ENCODE results near the gene RAPGEF6.
"Not testable (repeated sequence)": the region's sequence is repeated elsewhere in the genome, so short reads cannot be mapped to it uniquely, and the experiment has no call there.

RAPGEF6 gene

DNA sequence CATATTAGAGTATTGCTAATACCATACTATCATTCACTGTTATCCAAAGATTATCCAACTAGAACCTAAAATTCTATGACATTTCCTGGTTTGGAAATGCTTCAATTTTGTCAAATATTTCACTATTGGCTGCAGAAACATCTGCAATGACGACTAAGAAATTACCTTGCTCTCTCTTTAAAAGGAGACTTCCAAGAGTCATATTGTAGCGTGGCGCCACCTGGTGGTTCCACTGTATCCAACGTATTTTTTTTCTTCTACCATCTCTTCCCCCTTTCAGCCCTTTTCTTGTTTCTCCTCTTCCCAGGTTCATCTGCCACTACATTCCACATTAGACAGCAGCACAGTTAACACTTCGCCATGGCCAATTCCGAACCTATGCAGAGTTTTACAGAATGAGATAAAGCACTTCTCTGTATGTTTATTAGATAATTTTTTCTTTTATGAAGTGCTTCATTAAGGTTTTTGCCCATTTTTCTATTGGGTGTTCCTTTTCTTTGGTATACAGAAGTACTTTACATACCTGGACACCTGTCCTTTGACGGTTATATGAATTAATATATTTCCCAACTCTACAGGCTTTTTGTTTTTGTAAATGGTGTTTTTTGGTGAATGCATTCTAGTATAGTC lies 217.7 kb downstream of the RAPGEF6 start:
- DNase-seq, result peak; percentile 16 to 71

DNA sequence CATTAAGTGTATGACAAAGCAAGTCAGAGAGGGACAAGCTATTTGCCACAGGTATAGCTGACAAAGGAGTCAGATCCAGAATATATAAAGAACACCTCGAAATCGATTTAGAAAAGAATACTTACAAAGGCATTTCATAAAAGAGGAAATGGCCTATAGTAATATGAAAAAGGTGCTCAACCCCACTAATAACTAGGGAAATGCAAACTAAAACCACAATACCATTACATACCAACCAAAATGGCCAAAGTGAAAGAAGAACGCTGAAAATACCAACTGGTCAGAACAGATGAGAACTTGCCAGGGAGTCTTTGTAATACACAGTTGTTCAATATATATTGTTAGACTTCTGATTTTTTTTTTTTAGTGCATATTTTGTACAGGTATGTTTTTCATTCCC lies 218.3 kb downstream of the RAPGEF6 start:
- peak in 1 of 2 donors; percentile 3 for DNase-seq

DNA sequence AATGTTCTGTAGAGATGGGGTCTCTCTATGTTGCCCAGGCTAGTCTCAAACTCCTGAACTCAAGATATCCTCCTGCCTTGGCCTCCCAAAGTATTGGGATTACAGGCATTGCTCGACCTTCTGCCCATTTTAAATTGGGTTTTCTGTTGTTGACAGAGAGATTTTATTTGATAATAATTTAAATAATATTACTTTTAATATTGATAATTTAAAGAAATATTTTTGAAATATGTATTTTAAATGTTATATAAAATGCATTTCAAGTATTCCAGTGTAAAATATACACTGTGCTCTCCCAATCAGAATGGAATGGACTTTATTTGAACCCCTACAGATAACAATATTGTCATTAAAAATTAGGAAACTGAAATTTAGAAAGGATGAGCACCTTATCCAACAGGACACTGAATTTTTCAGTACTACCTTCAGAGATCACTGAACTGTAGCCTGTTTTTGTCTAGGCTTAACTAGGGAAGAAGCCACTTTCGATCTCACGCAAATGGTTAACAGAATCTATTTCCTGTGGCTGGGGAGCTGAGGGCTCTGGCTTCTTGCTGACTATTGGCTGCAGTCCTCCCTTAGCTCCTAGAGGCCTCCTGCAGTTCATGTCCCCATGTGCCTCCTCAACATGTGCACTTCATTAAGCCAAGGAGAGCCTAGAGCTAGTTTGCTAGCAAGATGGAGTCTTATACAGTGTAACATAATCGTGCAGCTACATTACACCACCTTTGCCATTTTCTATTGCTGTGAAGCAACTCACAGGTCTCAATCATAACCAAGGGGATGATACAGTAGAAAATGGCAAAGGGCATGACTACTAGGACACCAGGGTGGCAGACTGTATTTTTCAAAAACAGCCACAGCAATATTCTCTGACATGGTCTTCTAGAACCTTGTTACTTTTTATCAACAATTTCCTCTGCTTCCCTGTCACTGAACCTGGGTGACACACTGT lies 221.1 kb downstream of the RAPGEF6 start:
- DNase-seq, result no peak

GRCh38 chr5:131406975-131407638 lies 227.9 kb downstream of the RAPGEF6 start:
- no peak for DNase-seq

DNA sequence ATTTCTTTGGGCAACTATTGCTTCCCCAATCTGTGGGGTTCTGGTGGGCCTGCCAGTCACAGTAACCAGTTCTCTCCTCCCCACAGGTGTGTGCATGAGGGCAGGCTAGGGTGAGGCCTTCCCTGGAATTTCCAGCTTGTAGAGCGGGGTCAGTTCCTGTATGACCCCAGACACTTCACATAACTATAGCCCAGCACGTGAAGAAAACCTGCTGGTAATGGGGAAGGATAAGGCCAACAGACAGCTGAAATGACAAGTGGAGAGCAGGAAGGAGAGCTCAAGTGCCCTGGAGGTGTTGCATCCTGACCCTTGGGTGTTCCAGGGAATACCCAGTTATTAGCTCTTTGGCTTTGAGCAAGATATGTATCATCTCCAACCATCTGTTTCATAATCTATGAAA lies 229.0 kb downstream of the RAPGEF6 start:
- DNase-seq, result no peak

GRCh38 chr5:131405674-131406073 lies 229.4 kb downstream of the RAPGEF6 start:
- no peak for DNase-seq

GRCh38 chr5:131400585-131400984 lies 234.4 kb downstream of the RAPGEF6 start:
- DNase-seq, result no peak

DNA sequence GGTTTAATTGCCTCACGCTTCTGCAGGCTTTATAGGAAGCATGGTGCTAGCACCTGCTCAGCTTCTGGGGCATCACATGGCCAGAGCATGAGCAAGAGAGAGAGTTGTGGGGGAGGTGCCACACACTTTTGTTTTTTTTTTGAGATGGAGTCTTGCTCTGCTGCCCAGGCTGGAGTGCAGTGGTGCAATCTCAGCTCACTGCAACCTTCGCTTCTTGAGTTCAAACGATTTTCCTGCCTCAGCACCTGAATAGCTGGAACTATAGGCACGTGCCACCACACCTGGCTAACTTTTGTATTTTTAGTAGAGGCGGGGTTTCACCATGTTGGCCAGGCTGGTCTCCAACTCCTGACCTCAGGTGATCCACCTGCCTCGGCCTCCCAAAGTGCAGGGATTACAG lies 236.0 kb downstream of the RAPGEF6 start:
- DNase-seq, result not testable (repeated sequence)

- no peak for DNase-seq
Observed at GRCh38 chr5:131396630-131397273, 238.3 kb downstream of the RAPGEF6 start.

- no peak for DNase-seq
Observed at GRCh38 chr5:131396015-131396414, 239.0 kb downstream of the RAPGEF6 start.

DNA sequence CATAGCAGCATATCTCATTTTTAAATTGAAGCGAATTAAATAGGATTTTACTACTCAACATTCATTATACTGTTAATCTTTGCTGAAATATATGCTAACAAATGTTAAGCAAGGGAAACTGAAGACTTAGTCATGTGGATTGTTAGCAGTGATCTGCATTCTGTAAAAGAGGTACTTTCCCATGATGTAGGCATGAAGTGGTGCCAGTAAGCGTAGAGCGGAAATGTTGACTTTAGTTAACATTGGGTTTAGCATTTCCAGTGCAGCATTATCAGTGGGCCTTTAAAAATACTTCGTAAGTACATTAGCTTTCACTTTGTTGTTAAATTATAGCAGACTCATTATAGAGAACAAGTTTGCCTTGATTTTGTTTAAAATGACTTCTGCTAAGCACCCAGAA lies 240.9 kb downstream of the RAPGEF6 start:
- no peak for DNase-seq

GRCh38 chr5:131393498-131393968 lies 241.5 kb downstream of the RAPGEF6 start:
- no peak for DNase-seq

DNA sequence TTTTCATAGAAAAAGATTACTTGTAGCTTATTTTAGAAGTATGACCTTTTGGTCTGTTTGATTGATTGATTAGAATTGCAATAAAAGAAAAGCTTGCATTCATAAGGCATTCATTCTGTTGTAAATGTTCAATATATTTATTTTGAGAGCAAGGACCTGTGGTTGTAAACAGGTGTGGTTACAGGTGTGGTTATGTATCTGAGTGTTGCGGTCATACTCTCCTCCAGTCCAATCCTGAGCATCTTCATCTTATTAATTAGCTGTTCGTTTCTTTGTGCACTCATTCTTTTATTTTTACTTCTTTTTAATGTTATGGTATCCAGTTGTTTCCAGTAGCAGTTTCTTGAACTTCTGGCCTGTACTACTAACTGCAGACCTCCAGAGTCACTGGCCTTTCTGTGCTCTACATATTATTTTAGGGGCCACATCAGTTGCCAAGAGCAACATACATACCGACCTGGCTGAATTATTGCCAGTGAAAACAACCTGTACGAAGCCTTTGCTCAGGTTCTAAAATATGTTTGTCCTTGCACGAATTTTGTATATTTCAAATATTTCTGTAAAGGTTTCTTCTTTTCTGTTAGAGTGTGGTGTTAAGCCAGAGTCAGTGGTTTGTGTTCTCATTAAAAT lies 242.4 kb downstream of the RAPGEF6 start:
- DNase-seq, result no peak

- DNase-seq, result no peak
Observed at GRCh38 chr5:131389869-131390265, 245.2 kb downstream of the RAPGEF6 start.

GRCh38 chr5:131389096-131389868 lies 245.7 kb downstream of the RAPGEF6 start:
- no peak for DNase-seq

DNA sequence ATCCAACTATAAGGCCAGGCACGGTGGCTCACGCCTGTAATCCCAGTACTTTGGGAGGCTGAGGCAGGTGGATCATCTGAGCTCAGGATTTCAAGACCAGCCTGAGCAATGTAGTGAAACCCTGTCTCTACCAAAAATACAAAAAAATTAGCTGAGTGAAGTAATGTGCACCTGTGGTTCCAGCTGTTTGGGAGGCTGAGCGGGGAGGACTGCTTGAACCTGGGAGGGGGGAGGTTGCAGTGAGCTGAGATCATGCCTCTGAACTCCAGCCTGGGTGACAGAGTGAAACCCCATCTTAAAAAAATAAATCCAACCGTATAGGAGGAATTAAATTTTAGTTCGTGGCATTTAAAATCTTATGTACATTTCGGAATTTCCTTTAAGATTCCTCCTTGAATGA lies 247.8 kb downstream of the RAPGEF6 start:
- no peak for DNase-seq

DNA sequence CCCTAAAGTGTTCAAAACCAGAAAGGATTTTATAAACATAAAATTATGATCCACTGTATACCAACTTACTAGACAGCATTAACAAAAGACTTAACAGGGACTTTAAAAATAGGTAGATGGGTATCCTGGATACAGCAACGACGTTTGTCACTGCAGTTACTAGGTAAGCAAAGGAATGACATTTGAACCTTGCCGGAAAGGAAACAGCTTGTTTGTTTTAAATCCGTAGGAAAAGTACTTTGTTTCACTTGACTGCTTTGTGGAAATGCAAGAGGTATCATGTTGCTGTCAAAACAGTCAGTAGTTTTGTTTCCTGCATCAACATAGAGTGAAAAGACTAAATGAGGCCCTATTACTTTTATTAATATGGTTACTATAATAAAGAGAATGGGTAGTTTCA lies 248.2 kb downstream of the RAPGEF6 start:
- no peak for DNase-seq

- no peak for DNase-seq
Observed at GRCh38 chr5:131386124-131386523, 248.9 kb downstream of the RAPGEF6 start.

DNA sequence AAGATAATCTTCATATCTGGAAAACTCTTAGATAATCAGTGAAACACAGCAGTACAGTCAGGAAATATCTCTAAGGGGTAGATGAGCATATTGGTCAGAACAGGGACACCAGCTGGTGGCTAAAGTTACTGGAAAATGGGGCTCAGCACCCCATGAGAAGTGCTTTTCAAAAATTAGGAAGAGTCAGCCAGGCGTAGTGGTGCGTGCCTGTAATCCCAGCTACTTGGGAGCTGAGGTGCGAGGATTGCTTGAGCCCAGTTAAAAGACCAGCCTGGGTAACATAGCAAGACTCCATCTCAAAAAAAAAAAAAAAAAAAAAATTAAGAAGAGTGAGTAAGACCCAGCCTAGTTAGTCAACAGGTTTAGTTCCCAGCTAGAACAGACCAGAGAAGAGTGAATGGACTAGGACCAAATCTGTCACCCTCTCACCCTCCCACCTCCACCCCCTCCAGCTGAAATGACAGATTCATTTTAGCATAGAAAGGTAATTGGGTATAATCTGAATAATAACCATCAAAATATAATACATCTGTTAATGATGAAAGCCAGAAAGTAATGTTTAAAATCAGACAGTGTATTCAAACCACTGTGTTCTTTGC lies 250.3 kb downstream of the RAPGEF6 start:
- no peak for DNase-seq

- DNase-seq, result no peak
Observed at GRCh38 chr5:131384173-131384572, 250.9 kb downstream of the RAPGEF6 start.
